GM19324 (cell line): ENCODE results near the gene SSTR5.
"Not testable (repeated sequence)": the region's sequence is repeated elsewhere in the genome, so short reads cannot be mapped to it uniquely, and the experiment has no call there.

Source experiments
- ATAC-seq: cut with Tn5 transposase; IDR thresholded peaks from one replicate; pipeline ENCODE4 v1.9.1; 2021; ENCODE audit warnings: mild to moderate bottlenecking, moderate library complexity; ENCODE audit not compliant: unreplicated experiment, low FRiP score

SSTR5 gene

GRCh38 chr16:1089439-1089821 lies 16.9 kb downstream of the SSTR5 start:
- ATAC-seq: no peak

DNA sequence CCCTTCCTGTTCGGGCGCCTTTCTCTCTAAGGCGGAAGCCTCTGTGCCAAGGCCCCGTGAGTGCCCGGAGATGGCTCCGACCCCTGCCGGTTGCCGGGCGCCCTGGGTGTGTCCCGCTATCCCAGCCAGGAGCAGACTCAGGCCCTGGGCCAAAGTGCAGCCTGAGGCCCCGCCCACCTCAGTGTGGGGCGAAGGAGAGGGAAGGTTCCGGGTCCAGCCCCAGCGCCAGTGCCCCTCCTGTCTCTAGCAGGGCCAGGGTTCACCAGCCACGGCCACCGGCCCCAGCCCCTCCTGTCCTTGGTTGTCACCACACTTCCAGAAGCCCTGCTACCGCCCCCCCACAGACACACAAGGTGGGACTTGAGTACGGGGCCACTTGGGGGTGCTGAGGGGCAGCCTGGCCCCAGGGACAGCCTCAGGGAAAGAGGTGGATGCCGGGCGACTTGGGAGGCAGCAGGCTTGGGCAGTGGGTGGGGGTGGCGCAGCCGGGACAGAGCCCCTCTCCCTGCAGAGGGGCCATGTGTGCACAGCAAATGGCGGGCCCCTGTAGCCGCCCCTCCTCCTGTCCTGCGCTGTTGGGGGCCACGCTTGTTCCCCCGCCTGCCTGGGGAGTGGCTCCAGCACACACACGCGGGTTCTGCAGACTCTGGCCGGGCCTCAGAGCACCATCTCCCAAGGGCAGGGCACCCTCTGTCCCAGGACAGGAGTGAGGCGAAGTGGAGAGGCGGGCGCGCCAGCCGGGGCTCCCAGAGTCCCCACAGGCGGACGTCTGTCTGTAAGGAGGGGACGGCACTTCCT lies 17.5 kb downstream of the SSTR5 start:
- ATAC-seq: no peak

- ATAC-seq: no peak
Measured at GRCh38 chr16:1090620-1091587, 18.4 kb downstream of the SSTR5 start.

DNA sequence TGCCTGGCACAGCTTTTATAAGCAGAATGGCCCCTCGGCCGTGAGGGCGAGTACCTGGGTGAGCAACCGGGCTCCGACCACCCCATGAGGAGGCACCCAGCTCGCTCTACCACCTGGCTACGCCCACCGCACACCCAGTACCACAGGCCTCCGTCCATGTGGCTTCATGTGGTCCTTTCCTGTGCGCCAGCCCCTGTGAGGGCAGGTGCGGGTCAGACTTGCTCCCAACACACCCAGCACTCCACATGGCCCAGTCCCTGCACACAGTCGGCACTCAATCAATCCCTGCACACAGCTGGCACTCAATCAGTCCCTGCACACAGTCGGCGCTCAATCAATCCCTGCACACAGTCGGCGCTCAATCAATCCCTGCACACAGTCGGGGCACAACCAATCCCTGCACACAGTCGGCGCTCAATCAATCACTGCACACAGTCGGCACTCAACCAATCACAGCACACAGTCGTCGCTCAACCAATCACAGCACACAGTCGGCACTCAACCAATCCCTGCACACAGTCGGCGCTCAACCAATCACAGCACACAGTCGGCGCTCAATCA lies 19.5 kb downstream of the SSTR5 start:
- no peak for ATAC-seq

GRCh38 chr16:1092685-1093283 lies 20.2 kb downstream of the SSTR5 start:
- not testable (repeated sequence) for ATAC-seq

DNA sequence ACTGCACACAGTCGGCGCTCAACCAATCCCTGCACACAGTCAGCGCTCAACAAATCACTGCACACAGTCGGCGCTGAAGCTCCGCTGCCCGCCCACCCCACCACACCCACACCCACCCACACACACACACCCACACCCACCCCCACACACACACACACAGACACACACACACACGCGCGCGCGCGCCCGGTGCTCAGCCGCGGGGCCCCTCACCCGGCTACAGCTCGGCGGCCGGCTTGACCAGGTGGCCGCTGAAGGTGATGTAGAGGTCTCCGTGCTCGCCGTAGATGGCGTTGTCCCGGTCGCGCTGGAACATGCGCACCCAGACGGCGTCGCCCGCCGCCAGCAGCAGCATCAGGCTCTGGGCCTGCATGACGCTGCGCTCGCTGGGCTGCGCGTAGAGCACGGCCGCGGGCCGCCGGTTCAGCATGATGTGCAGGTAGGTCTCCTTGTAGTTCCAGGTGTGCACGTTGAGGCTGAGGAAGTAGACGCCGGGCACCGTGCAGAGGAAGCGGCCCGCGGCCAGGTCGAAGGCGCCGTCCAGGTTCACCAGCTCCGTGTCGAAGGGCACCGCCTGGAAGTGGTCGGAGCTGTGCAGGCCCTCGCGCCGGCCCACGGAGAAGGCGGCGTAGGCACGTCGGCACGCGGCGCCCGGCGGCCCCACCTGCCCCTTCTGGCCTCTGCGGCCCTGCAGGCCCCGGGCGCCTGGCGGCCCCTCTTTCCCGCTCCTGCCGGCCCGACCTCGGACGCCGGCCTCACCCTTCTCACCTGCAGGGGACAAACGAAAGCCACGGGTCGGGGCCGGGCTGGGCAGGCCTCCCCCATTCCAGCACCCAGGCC lies 21.0 kb downstream of the SSTR5 start:
- ATAC-seq: no peak

GRCh38 chr16:1094124-1094479 lies 21.6 kb downstream of the SSTR5 start:
- ATAC-seq: no peak

GRCh38 chr16:1094601-1095449 lies 22.3 kb downstream of the SSTR5 start:
- ATAC-seq: no peak

- ATAC-seq: no peak
Measured at GRCh38 chr16:1095450-1096168, 23.1 kb downstream of the SSTR5 start.

DNA sequence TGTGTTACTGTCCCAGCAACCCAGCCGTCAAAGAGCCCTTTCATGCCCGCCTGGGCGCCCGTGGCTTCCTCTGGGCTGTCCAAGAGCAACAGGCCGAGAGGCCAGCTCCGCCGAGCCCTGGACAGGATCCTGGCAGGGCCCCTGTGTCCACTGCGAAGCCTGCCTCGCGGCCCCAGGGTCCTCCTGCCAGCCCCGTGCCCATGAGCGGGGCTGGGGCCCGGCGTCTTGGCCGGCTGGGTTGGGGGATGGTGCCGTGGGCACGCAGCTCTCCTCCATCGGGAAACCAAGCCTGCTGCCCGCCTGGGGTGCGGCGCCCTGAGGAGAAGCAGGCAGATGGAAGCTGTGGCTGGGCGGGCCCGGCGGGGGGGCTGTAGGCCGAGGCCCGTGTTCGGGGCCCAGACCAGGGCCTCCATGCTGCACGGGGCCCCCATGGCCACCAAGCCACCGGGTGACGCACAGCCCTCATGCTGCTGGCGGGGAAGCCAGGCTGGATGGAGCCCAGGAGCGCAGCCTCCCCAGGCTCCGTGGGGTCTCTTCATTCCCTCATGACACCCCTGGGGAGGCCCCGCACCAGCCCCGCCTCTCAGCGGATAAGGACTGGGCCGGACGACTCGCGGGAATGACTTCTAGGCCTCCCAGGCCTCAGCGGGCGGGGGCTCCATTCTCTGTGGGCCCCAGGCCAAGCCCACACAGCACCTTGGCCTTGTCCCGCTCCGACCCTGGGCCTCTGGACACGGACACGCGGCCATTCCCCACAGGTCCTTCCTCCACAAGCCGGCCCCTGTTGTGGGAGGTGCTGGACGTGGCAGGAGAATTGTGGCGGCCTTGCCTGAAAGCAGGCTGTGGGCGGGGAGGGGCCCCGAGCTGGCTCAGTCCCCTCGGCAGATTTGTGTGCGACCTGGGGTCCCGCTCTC lies 23.9 kb downstream of the SSTR5 start, which contains the start of gene C1QTNF8:
TSS of gene C1QTNF8 (minus strand) at position 76 of the 914 bp plus-strand sequence. CDS start 1,322 bp downstream, outside the sequence.
- ATAC-seq: no peak

DNA sequence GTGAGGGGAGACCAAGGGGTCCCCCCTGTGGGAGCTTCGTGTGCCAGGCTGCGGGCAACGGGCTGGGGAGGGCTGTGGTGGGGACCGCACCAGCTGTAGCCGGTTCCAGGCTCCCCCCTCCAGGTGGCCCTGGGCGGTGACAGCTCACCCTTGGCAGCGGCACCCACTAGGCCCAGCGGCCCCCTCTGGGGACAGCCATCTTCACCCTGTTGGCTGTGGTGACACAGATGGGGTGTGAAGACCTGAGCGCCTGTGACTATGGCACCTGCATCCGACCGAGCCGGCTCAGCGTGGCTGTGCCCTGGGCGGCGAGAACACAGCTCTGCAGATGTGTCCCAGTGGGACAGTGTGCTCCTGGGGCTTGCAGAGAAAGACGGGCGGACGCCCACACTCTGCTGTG lies 24.6 kb downstream of the SSTR5 start:
- no peak for ATAC-seq

GRCh38 chr16:1097800-1098199 lies 25.3 kb downstream of the SSTR5 start:
- ATAC-seq: no peak

DNA sequence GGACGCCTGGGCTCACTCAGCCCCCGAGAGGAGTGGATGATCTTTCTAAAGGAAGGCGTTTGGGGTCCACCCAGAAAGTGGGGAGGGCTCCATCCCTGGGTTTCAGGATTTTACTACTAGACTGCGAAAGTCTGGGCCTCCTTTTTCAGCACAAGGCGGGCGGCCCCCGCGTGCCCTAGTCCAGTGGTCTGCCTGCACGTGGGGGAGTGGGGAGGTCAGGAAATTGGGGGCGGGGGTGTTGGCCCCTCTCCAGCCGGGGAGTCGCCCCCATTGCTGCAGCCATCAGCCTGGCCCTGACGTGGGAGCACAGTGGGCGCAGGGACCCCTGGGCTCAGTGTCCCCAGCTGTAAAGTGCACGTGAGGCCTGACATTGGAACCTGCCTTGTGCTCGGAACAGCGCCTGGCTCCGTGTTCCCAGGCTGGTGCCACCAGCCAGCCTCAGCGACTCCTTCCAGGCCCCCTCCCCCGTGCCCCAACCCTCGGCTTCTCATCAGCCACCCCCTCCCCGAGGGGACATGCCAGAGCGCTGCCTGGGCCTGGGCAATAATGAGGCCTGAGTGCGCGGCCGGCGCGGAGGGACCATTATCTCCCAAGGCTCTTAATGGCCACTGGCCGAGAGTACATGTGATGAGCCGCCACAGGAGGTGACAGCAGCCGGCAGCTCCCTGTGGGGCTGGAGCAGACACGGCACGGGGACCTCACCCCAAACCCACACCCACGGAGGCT lies 25.9 kb downstream of the SSTR5 start:
- ATAC-seq: no peak

DNA sequence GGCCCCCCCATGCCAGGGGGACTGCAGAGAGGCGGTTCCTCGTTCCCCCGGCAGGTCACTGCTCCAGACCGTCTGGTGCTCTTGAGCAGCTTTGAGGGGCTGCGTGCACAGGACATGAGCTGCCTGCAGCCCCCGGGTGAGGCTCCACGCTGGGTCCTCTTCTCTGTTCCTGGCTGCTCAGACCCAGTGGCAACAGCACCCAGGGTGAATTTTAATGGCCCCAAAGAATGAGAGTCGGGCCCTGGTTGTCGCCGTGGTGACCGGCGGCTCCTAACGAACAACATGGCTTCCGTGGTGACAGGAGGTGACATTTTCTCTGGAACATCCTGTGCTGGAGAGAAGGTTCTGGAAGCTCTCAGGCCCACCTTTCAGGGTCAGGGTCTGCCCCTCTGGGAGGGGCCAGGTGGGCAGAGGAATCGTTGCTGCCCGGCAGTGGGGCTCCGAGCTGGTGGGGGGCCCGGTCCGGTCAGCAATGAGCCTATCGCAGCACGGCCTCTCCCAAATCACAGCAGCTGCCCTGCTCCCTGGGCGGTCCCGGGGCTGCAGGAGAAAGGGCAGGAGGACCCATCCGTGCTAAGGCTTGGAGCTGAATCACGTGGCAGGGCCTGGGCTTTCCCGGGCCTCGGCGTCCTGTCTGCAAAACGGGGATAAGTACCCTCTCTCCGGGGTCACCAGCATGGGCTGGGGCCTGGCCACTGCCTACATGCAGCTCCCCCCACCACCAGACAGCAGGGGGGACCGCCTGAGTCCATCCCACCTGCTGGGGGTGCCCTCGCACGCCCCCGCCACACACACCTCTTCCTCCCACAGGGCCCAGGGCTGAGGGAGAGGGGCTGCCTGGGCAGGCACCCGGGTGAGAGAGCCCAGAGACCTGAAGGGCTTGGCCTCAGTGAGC lies 26.9 kb downstream of the SSTR5 start:
- ATAC-seq: no peak

DNA sequence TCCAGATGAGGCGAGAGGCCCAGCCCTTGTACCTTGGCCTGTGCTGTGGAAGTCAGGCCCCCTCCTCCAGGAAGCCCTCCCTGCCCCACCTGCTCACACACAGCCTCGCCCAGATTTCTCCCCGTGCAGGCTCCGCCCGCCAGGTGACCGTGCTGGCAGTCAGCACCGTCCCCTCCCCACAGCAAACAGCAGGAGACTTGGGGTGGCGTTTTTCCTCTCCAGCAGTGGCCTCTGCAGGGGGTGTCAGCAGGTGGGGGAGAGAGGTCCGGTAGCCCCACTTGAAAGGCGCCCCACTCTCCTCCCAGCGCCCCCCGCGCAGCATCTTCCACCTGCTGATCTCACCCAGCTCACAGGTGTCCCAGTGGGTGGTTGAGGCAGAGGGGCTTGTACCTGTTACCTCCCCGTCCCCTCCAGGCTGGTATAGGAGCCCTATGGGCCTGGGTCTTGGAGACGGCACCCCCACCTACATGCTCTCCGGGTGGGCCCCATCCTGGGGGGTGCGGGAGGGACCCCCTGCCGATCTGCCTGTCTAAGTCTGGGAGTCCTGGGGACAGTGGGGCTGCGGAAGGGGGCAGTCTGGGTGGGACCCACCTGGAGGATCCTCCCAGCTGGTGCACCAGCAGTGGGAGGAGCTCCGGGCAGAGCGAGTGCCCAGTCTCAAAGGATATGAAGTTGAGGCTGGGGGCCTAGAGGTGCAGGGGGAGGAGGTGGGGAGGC lies 27.7 kb downstream of the SSTR5 start:
- no peak for ATAC-seq
